GM23338 (cell line): Measurements from ENCODE around the gene FAM120AOS. TPM values are rescaled to one million over a fixed set of nuclear protein-coding genes. Genes with fewer than 3 reads are reported as not detected.
A peak's percentile ranks its signal among the peaks of the same experiment; 100 is the strongest.

Experiments
- ATAC-seq: fragments of 200-7000 bp; cut with Tn5 transposase; 3 replicates; pipeline ENCODE4 v1.9.1; 2020
- DNase-seq: peaks from one replicate; pipeline ENCODE4 v3.0.0-alpha.2; 2015; ENCODE audit warnings: low spot score
- H2AFZ ChIP-seq: fragments of 200-600 bp; sonication (generic); 2 replicates; pipeline ENCODE4 v1.8.0; 2016; ENCODE audit warnings: antibody characterized with exemption, mild to moderate bottlenecking, moderate library complexity
- H3F3A ChIP-seq: fragments of 200-600 bp; sonication (generic); replicated peaks from 2 replicates; pipeline ENCODE4 v1.8.0; 2017; ENCODE audit warnings: antibody characterized with exemption, mixed run types, low read depth
- H3K27ac ChIP-seq: fragments of 200-600 bp; sonication (generic); 2 replicates; pipeline ENCODE4 v1.6.1; 2016; ENCODE audit warnings: low read depth
- H3K27me3 ChIP-seq: fragments of 200-600 bp; sonication (generic); 2 replicates; pipeline ENCODE4 v1.8.0; 2016; ENCODE audit warnings: mild to moderate bottlenecking, mixed run types, moderate library complexity; ENCODE audit not compliant: insufficient read depth
- H3K36me3 ChIP-seq: fragments of 200-600 bp; sonication (generic); 2 replicates; pipeline ENCODE4 v1.8.0; 2016; ENCODE audit warnings: mild to moderate bottlenecking; ENCODE audit not compliant: insufficient read depth
- H3K4me1 ChIP-seq: fragments of 200-600 bp; sonication (generic); 2 replicates; pipeline ENCODE4 v1.8.0; 2016; ENCODE audit warnings: mild to moderate bottlenecking, moderate library complexity; ENCODE audit not compliant: insufficient read depth
- H3K4me2 ChIP-seq: fragments of 200-600 bp; sonication (generic); 2 replicates; pipeline ENCODE4 v1.7.1; 2017; ENCODE audit warnings: mixed run types
- H3K4me3 ChIP-seq: fragments of 200-600 bp; sonication (generic); 2 replicates; pipeline ENCODE4 v1.6.1; 2016; ENCODE audit warnings: mixed run types
- H3K79me2 ChIP-seq: fragments of 200-600 bp; sonication (generic); replicated peaks from 2 replicates; pipeline ENCODE4 v1.8.0; 2017; ENCODE audit warnings: mild to moderate bottlenecking; ENCODE audit not compliant: insufficient read depth
- H3K9me2 ChIP-seq: fragments of 200-600 bp; sonication (generic); 2 replicates; pipeline ENCODE4 v1.8.0; 2017; ENCODE audit not compliant: insufficient read depth
- H4K20me1 ChIP-seq: fragments of 200-600 bp; sonication (generic); replicated peaks from 2 replicates; pipeline ENCODE4 v1.8.0; 2017; ENCODE audit warnings: mild to moderate bottlenecking; ENCODE audit not compliant: insufficient read depth
- H3K27ac Mint-ChIP-seq: 2 replicates; pipeline ENCODE4 v1.8.0; 2020; ENCODE audit warnings: inconsistent platforms, mild to moderate bottlenecking, moderate library complexity, mixed read lengths
- H3K27me3 Mint-ChIP-seq: 3 replicates; pipeline ENCODE4 v1.8.0; 2022; ENCODE audit warnings: low read depth, mild to moderate bottlenecking, moderate library complexity, mixed read lengths, inconsistent platforms; ENCODE audit not compliant: insufficient read depth, poor library complexity
- H3K36me3 Mint-ChIP-seq: 3 replicates; pipeline ENCODE4 v1.8.0; 2021; ENCODE audit warnings: low read depth, mild to moderate bottlenecking, inconsistent platforms, moderate library complexity, mixed read lengths
- H3K4me1 Mint-ChIP-seq: 3 replicates; pipeline ENCODE4 v1.8.0; 2020; ENCODE audit warnings: mild to moderate bottlenecking, inconsistent platforms, mixed read lengths
- H3K4me3 Mint-ChIP-seq: 3 replicates; pipeline ENCODE4 v1.8.0; 2021; ENCODE audit warnings: moderate library complexity, mild to moderate bottlenecking, inconsistent platforms, mixed read lengths
- H3K9me3 Mint-ChIP-seq: 3 replicates; pipeline ENCODE4 v1.8.0; 2020; ENCODE audit warnings: moderate library complexity, mild to moderate bottlenecking, inconsistent platforms, mixed read lengths
- CREB1 ChIP-seq: fragments of 250-450 bp; sonication (Bioruptor Pico); IDR thresholded peaks from 2 replicates; pipeline ENCODE4 v1.5.0; 2020; ENCODE audit warnings: low read depth, mild to moderate bottlenecking, moderate library complexity
- EZH2 ChIP-seq: fragments of 200-600 bp; sonication (generic); IDR thresholded peaks from one replicate; pipeline ENCODE4 v1.8.0; 2017; ENCODE audit warnings: antibody characterized with exemption, mild to moderate bottlenecking, low read depth; ENCODE audit not compliant: unreplicated experiment
- NANOG ChIP-seq: IDR thresholded peaks from 2 replicates; pipeline ENCODE4 v1.6.1; 2016; ENCODE audit warnings: antibody characterized with exemption, borderline replicate concordance
- POLR2AphosphoS5 ChIP-seq: IDR thresholded peaks from 2 replicates; pipeline ENCODE4 v1.6.1; 2016; ENCODE audit warnings: antibody characterized with exemption, low read depth
- ZNF114 ChIP-seq: fragments of 250-450 bp; sonication (Bioruptor Pico); IDR thresholded peaks from 2 replicates; pipeline ENCODE4 v1.5.0; 2020; ENCODE audit warnings: mild to moderate bottlenecking, moderate library complexity
- ZNF331 ChIP-seq: fragments of 250-450 bp; sonication (Bioruptor Pico); IDR thresholded peaks from 2 replicates; pipeline ENCODE4 v1.5.0; 2020; ENCODE audit warnings: low read depth, mild to moderate bottlenecking, moderate library complexity
- long read RNA-seq: library from polyadenylated mRNA; unstranded; transcript quantifications from one replicate; pipeline ENCODE4 v2.0.0, GENCODE V29; 2020; ENCODE audit not compliant: unreplicated experiment
- polyA plus RNA-seq: library from polyadenylated mRNA; unstranded; fragments of >200 nt; fragmentation: Nextera tagmentation; extraction: Ambion mirVana; gene quantifications from 2 replicates; pipeline ENCODE4 v1.2.1, GENCODE V29; 2016
- total RNA-seq: library from RNA; depleted of rRNA; stranded (reverse); fragments of >200 nt; shearing (Covaris generic); gene quantifications from 2 replicates; pipeline ENCODE4 v1.2.3, GENCODE V29; 2014; rRNA removed
- TF ChIP-seq, protein P1 (sequence below): IDR thresholded peaks from one replicate; pipeline ENCODE4 v1.6.1; 2018; ENCODE audit warnings: antibody characterized with exemption; ENCODE audit not compliant: unreplicated experiment
- TF ChIP-seq, protein P2 (sequence below): fragments of 250-450 bp; sonication (Bioruptor Pico); IDR thresholded peaks from 2 replicates; pipeline ENCODE4 v1.5.0; 2020; ENCODE audit warnings: mild to moderate bottlenecking, moderate library complexity

Gene FAM120AOS
- total RNA-seq (38.1 and 40.4 TPM in 2 replicates), polyA plus RNA-seq (27.5 and 31.5 TPM in 2 replicates)
- long read RNA-seq, full-length matches to known transcripts, result 23 of 33 reads
- long read RNA-seq, partial matches to known transcripts, result 0 of 33 reads
- long read RNA-seq, other reads (novel, unspliced or antisense), result 10 of 33 reads

DNA sequence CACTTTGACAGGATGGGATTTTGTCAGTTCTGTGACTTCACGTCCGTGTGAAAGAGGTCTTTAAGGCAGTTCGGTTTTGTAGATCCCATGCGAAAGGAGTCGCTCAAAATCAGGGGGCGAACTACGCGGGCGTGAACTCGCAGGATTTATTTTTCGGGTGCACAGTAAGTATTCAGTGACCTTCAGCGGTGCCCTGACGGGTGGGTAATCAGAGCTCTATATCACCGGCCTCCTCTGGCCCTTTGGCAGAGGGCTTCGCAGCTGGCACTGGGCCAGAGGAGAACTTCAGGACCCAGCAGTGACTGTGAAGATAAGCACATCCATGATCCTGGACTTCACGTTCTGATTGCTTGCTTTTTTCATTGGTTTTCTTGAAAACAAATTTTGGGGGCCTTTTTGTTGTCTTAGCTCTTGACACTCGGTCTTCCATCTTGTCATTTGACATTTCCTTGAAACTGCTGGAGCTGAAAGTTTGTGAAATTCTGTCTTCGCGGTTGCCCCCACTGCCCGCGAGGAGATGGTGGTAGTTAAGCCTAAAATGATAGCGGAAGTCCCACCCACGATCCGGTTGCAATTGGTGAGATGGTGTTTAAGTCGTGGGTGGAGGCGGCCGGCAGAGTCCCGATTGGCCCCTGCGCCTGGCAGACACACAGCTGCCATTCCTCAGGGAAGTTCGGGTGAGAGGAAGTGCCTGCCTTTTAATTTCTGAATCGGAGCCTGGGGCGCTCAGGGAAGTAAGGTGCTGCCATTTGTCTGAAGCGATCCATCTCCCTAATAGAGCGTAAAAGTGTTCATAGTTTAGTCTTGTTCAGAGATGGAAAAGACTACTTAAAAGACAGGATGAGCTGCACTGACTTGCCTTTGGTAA, at the start of gene FAM120AOS:
Gene FAM120AOS (minus strand): TSS at position 535 of the 868 bp plus-strand sequence. CDS start 872 bp downstream, outside the sequence.
- peaks cover 36% of the 10 kb centered on the region for H3K4me1 ChIP-seq
- no peaks in the 10 kb centered on the region for H3K27me3 ChIP-seq
- TF ChIP-seq NANOG (no peak), ZNF331 (CRISPR knock-in tag) (no peak), ZNF114 (CRISPR knock-in tag) (no peak), CREB1 (no peak), POLR2AphosphoS5 (peak; percentile 66)
- TF ChIP-seq, protein P1, sequence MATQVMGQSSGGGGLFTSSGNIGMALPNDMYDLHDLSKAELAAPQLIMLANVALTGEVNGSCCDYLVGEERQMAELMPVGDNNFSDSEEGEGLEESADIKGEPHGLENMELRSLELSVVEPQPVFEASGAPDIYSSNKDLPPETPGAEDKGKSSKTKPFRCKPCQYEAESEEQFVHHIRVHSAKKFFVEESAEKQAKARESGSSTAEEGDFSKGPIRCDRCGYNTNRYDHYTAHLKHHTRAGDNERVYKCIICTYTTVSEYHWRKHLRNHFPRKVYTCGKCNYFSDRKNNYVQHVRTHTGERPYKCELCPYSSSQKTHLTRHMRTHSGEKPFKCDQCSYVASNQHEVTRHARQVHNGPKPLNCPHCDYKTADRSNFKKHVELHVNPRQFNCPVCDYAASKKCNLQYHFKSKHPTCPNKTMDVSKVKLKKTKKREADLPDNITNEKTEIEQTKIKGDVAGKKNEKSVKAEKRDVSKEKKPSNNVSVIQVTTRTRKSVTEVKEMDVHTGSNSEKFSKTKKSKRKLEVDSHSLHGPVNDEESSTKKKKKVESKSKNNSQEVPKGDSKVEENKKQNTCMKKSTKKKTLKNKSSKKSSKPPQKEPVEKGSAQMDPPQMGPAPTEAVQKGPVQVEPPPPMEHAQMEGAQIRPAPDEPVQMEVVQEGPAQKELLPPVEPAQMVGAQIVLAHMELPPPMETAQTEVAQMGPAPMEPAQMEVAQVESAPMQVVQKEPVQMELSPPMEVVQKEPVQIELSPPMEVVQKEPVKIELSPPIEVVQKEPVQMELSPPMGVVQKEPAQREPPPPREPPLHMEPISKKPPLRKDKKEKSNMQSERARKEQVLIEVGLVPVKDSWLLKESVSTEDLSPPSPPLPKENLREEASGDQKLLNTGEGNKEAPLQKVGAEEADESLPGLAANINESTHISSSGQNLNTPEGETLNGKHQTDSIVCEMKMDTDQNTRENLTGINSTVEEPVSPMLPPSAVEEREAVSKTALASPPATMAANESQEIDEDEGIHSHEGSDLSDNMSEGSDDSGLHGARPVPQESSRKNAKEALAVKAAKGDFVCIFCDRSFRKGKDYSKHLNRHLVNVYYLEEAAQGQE, result no peak
- peak within 1 kb of the TSS; percentile 94 for H3K4me3 ChIP-seq
- peaks cover 15% of the 10 kb centered on the region for H4K20me1 ChIP-seq
- DNase-seq, result peak; percentile 92
- peaks cover 12% of the 10 kb centered on the region for H3K27me3 Mint-ChIP-seq
- H2AFZ ChIP-seq, result no peak within 1 kb of the TSS; the same call in 1 of the 2 replicates
- peak within 1 kb of the TSS; percentile 87 for H3K4me2 ChIP-seq
- H3K36me3 Mint-ChIP-seq, result peaks cover 39% of the 10 kb centered on the region
- peaks cover under 1% of the 10 kb centered on the region; the same call in 1 of the 2 replicates for H3K36me3 ChIP-seq
- H3K4me1 Mint-ChIP-seq, result peaks cover 41% of the 10 kb centered on the region
- peak within 1 kb of the TSS; percentile 94 for H3K4me3 Mint-ChIP-seq
- ATAC-seq, result peak; percentile 79
- H3K9me2 ChIP-seq, result no peaks in the 10 kb centered on the region
- H3K27ac Mint-ChIP-seq, result peak within 1 kb of the TSS; percentile 74
- no peak within 1 kb of the TSS for H3K27ac ChIP-seq
- H3K79me2 ChIP-seq, result peaks cover 80% of the 10 kb centered on the region
- peaks cover 15% of the 10 kb centered on the region for H3F3A ChIP-seq
- no peaks in the 10 kb centered on the region for H3K9me3 Mint-ChIP-seq

DNA sequence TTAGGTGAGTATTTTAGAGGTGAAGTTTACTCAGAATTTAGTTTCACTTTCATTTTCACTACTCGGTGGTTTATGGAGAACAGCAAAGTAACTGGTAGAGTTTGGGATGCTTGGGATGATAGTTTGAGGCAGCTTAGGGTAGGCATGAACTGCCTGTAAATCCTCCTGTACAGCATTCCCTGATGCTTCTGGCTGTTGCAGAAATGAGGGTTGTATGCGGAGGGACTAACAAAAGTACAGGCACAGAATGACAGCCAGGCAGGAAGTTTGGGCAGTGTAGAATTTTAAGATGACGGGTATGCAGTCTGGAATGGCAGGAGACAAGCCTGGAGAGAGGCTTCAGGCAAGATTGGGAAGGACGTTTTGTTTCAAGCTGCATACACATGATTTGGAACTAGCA, 48.0 kb upstream of the FAM120AOS start:
- peaks cover 20% of the 10 kb centered on the region for H4K20me1 ChIP-seq
- Mint-ChIP-seq H3K4me3 (no peak overlapping the region), H3K27me3 (peaks cover 2% of the 10 kb centered on the region), H3K9me3 (no peaks in the 10 kb centered on the region), H3K36me3 (peaks cover 47% of the 10 kb centered on the region; the same call in 2 of the 3 replicates), H3K4me1 (no peaks in the 10 kb centered on the region), H3K27ac (no peak overlapping the region; the same call in 1 of the 2 replicates)
- ATAC-seq (no peak), DNase-seq (no peak)
- H3K36me3 ChIP-seq, result peaks cover 22% of the 10 kb centered on the region
- no peaks in the 10 kb centered on the region for H3K4me1 ChIP-seq
- H3F3A ChIP-seq, result no peaks in the 10 kb centered on the region
- TF ChIP-seq, protein P2, sequence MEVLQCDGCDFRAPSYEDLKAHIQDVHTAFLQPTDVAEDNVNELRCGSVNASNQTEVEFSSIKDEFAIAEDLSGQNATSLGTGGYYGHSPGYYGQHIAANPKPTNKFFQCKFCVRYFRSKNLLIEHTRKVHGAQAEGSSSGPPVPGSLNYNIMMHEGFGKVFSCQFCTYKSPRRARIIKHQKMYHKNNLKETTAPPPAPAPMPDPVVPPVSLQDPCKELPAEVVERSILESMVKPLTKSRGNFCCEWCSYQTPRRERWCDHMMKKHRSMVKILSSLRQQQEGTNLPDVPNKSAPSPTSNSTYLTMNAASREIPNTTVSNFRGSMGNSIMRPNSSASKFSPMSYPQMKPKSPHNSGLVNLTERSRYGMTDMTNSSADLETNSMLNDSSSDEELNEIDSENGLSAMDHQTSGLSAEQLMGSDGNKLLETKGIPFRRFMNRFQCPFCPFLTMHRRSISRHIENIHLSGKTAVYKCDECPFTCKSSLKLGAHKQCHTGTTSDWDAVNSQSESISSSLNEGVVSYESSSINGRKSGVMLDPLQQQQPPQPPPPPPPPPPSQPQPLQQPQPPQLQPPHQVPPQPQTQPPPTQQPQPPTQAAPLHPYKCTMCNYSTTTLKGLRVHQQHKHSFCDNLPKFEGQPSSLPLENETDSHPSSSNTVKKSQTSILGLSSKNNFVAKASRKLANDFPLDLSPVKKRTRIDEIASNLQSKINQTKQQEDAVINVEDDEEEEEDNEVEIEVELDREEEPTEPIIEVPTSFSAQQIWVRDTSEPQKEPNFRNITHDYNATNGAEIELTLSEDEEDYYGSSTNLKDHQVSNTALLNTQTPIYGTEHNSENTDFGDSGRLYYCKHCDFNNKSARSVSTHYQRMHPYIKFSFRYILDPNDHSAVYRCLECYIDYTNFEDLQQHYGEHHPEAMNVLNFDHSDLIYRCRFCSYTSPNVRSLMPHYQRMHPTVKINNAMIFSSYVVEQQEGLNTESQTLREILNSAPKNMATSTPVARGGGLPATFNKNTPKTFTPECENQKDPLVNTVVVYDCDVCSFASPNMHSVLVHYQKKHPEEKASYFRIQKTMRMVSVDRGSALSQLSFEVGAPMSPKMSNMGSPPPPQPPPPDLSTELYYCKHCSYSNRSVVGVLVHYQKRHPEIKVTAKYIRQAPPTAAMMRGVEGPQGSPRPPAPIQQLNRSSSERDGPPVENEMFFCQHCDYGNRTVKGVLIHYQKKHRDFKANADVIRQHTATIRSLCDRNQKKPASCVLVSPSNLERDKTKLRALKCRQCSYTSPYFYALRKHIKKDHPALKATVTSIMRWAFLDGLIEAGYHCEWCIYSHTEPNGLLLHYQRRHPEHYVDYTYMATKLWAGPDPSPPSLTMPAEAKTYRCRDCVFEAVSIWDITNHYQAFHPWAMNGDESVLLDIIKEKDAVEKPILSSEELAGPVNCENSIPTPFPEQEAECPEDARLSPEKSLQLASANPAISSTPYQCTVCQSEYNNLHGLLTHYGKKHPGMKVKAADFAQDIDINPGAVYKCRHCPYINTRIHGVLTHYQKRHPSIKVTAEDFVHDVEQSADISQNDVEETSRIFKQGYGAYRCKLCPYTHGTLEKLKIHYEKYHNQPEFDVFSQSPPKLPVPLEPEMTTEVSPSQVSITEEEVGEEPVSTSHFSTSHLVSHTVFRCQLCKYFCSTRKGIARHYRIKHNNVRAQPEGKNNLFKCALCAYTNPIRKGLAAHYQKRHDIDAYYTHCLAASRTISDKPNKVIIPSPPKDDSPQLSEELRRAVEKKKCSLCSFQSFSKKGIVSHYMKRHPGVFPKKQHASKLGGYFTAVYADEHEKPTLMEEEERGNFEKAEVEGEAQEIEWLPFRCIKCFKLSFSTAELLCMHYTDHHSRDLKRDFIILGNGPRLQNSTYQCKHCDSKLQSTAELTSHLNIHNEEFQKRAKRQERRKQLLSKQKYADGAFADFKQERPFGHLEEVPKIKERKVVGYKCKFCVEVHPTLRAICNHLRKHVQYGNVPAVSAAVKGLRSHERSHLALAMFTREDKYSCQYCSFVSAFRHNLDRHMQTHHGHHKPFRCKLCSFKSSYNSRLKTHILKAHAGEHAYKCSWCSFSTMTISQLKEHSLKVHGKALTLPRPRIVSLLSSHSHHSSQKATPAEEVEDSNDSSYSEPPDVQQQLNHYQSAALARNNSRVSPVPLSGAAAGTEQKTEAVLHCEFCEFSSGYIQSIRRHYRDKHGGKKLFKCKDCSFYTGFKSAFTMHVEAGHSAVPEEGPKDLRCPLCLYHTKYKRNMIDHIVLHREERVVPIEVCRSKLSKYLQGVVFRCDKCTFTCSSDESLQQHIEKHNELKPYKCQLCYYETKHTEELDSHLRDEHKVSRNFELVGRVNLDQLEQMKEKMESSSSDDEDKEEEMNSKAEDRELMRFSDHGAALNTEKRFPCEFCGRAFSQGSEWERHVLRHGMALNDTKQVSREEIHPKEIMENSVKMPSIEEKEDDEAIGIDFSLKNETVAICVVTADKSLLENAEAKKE (CRISPR knock-in tag), result no peak
- TF ChIP-seq POLR2AphosphoS5, result no peak
- TF ChIP-seq NANOG, result no peak
- TF ChIP-seq EZH2, result no peak
- no peak overlapping the region for H3K4me2 ChIP-seq
- no peak overlapping the region for H2AFZ ChIP-seq
- H3K4me3 ChIP-seq, result no peak overlapping the region
- no peaks in the 10 kb centered on the region for H3K27me3 ChIP-seq
- H3K79me2 ChIP-seq, result peaks cover 49% of the 10 kb centered on the region
- H3K9me2 ChIP-seq, result no peaks in the 10 kb centered on the region
- H3K27ac ChIP-seq, result no peak overlapping the region
